Pancreas (tissue), 10 donors: ENCODE measurements around the gene AQP3. TPM values are rescaled to one million over a fixed set of nuclear protein-coding genes. Genes with fewer than 3 reads are reported as not detected.

Experiments
- ATAC-seq, 4 donors: fragments of 200-7000 bp; cut with Tn5 transposase; one replicate each; pipeline versions ENCODE4 v1.8.0 to v1.9.1; 2020; ENCODE audit warnings: mild to moderate bottlenecking in 4 of 4, moderate library complexity in 4 of 4
- DNase-seq, 6 donors: peaks; one replicate each; pipeline ENCODE4 v3.0.0-alpha.2; 2020
- FAIRE-seq: peaks from 2 replicates; lab custom pipeline; 2012; peaks lifted over from hg19 to GRCh38; lab: Jason Lieb, UNC
- H3K27ac ChIP-seq, 4 donors: fragments of 200-600 bp; sonication (generic); 1 replicate in 3 of 4; 2 replicates in 1 of 4; pipeline versions ENCODE4 v1.5.0 to v1.8.0; 2020
- H3K27me3 ChIP-seq, 4 donors: fragments of 200-600 bp; one replicate each; pipeline ENCODE4 v1.8.0; 2021
- H3K36me3 ChIP-seq, 3 donors: fragments of 200-600 bp; sonication (generic) in 1 of 3; one replicate each; pipeline versions ENCODE4 v1.5.0 to v1.8.0; 2020 to 2021
- H3K4me1 ChIP-seq, 3 donors: fragments of 200-600 bp; one replicate each; pipeline ENCODE4 v1.8.0; 2021
- H3K4me3 ChIP-seq, 4 donors: fragments of 200-600 bp; sonication (generic) in 2 of 4; one replicate each; pipeline versions ENCODE4 v1.5.0 to v1.8.0; 2020 to 2021
- H3K9me3 ChIP-seq, 4 donors: fragments of 200-600 bp; one replicate each; pipeline ENCODE4 v1.8.0; 2021
- WGBS, 2 donors: extraction: QIAGEN DNeasy Blood & Tissue Kit; methylation state at CpG; one replicate each; pipeline ENCODE4 v1.1.7; 2013; 5-methylcytosine and 5-hydroxymethylcytosine counted together
- intact Hi-C, 3 donors: fragments of 100-400 bp; cut with DNase I; formaldehyde crosslinking; loops; one replicate each; pipeline versions ENCODE4 v1.11.1 to v1.14.2; 2022
- polyA plus RNA-seq, 2 donors: library from polyadenylated mRNA; stranded (reverse); fragments of 200-250 nt; gene quantifications; one replicate each; pipeline ENCODE4 v1.2.3, GENCODE V29; 2013
- total RNA-seq, 6 donors: library from RNA; stranded (reverse); fragmentation: NEBNext Ultra II Directional in 4 of 6; extraction: Animal tissue kit (Norgen Biotek cat#: 25700) in 4 of 6; gene quantifications; one replicate each; pipeline versions ENCODE4 v1.2.1 to v1.2.4, GENCODE V29; 2021 to 2023
- TF ChIP-seq, protein P1 (sequence below), 4 donors: fragments of 200-600 bp; sonication (generic) in 3 of 4; IDR thresholded peaks; one replicate each; pipeline versions ENCODE4 v1.5.0 to v1.8.0; 2021; ENCODE audit warnings: antibody characterized with exemption in 4 of 4
- donor health status: healthy with polysubstance abuse.
- donor health status: DM: no; HTN: no; CAD: no; lungs with moderate emphysema.
- donor health status: DM: no; HTN: no; CAD: no.
- donor health status: control.
- donor health status: control.
- donor health status: Bipolar disorder and iron deficiency.
- donor health status: DM: yes; HTN: yes; CAD: no.
- donor health status: DM: no; HTN: no; CAD: no.
- donor health status: DM: no; HTN: no; CAD: no.
- donor health status: DM: yes; HTN: yes; CAD: no.

The AQP3 gene
- total and polyA plus RNA-seq, 8 donors = 18.3 to 39.0 (median 21.9) TPM

DNA sequence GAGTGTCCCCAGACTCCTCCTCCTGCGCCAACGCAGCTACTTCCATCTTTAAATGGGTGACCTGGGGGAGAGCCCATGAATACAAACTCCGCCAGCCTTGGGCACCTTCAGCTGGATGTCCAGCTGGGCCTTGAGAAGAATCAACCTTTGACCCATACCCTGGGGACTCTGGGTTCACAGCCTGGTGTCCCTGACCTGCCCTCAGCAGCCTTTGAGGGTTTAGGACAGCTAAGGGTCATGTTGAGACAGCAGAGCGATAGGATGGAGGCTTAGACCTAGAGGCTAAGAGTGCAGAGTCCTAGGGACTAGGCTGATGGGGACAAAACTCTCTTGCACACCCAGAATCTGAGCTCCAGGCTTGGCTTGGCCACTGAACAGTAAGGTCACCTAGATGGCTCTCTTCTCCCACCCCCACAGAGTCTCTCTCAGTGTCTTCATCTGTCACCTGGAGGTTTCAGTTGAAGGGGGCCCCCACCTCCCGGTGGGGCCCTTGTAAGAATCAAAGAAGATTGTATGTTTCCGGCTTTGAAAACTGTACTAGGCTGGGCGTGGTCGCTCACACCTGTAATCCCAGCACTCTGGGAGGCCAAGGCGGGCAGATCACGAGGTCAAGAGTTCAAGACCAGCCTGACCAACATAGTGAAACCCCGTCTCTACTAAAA, 6.7 kb upstream of the AQP3 start:
- Histone ChIP-seq H3K27me3 (no peaks in the 10 kb centered on the region), H3K9me3 (no peaks in the 10 kb centered on the region), H3K36me3 (no peaks in the 10 kb centered on the region), H3K27ac (no peak overlapping the region), H3K4me1 (peaks cover 0 to 14% (median 8%) of the 10 kb centered on the region in 3 donors), H3K4me3 (no peak overlapping the region)
- WGBS, 2 donors = 79 to 86% methylated on average over 10 to 11 of the region's 11 CpGs
- no peak for ATAC-seq
- intact Hi-C loops = loop anchor here in 1 of 3 donors (5.0 kb wide), 1 partner anchor 47 kb away; no protein-coding TSS in a partner anchor
- no peak for FAIRE-seq
- TF ChIP-seq, protein P1, sequence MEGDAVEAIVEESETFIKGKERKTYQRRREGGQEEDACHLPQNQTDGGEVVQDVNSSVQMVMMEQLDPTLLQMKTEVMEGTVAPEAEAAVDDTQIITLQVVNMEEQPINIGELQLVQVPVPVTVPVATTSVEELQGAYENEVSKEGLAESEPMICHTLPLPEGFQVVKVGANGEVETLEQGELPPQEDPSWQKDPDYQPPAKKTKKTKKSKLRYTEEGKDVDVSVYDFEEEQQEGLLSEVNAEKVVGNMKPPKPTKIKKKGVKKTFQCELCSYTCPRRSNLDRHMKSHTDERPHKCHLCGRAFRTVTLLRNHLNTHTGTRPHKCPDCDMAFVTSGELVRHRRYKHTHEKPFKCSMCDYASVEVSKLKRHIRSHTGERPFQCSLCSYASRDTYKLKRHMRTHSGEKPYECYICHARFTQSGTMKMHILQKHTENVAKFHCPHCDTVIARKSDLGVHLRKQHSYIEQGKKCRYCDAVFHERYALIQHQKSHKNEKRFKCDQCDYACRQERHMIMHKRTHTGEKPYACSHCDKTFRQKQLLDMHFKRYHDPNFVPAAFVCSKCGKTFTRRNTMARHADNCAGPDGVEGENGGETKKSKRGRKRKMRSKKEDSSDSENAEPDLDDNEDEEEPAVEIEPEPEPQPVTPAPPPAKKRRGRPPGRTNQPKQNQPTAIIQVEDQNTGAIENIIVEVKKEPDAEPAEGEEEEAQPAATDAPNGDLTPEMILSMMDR (IDR thresholded peaks at IDR 0.05) = no peak
- no peak for DNase-seq

DNA sequence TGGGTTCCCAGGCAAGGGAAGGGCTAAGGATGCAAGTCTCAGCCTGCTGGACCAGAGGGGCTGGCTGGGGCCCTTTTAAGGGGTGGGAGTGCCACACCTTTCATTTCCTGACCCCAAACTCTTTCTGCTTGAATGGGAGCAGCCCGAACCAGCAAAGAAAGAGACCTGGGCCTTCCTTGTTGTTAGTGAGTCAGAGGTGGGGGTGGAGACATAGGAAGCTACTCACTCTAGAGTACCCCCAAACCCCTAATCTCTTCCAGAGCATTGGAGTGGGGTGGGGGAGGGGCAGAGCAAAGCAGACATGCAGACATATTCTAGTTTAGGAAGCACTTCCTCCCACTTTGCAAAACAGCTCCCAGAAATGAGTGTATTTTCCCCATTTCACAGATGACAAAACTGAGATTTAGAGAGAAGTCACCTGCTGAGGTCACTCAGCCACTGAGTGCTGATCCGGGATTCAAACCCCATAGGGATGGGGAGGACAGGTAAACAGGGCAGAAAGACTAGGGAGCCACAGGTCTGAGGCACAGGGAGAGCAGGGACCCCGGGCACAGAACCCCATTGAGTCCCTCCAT, 6.0 kb upstream of the AQP3 start:
- Histone ChIP-seq H3K27me3 (no peaks in the 10 kb centered on the region), H3K4me1 (peaks cover 0 to 6% (median 2%) of the 10 kb centered on the region in 3 donors), H3K27ac (no peak overlapping the region), H3K36me3 (no peaks in the 10 kb centered on the region), H3K9me3 (no peaks in the 10 kb centered on the region), H3K4me3 (no peak overlapping the region)
- ATAC-seq = no peak
- 62 to 67% methylated on average over 3 of the region's 3 CpGs for WGBS, 2 donors
- TF ChIP-seq, protein P1 (IDR thresholded peaks at IDR 0.05) = no peak
- no peak for FAIRE-seq
- intact Hi-C loops = loop anchor here in 1 of 3 donors (5.0 kb wide), 1 partner anchor 46 kb away; no protein-coding TSS in a partner anchor
- DNase-seq = no peak

DNA sequence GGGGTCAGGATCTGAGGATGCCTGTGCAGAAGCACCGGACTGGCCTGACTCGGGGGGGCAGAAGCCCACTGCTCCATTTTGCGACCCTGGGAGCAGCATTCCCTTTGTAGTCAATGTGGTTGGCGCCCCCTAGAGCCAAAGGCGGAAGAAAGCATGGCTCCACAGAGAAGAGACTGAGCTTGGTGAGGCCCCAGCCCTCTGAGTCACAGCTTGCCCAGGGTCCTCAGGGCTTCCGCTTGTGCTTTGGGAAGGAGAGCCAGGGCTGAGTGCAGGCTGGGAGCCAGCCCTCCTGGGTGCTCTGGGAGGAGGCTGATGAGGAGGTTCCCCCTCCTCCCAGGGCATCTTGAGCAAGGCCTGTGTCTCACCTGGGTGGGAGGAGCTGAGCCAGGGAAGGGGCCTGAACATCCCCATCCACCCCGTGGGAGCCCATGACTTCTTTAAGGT, 5.5 kb upstream of the AQP3 start:
- FAIRE-seq (no peak), DNase-seq (peak in 5 of 6 donors; percentile 40 to 75 (median 69)), ATAC-seq (peak; percentile 51 to 89 (median 80))
- Histone ChIP-seq H3K36me3 (no peaks in the 10 kb centered on the region), H3K27ac (no peak overlapping the region), H3K4me1 (peaks cover 0 to under 1% (median 0%) of the 10 kb centered on the region in 3 donors), H3K27me3 (no peaks in the 10 kb centered on the region), H3K4me3 (no peak overlapping the region), H3K9me3 (no peaks in the 10 kb centered on the region)
- intact Hi-C loops = loop anchor here in 1 of 3 donors (5.0 kb wide), 1 partner anchor 46 kb away; no protein-coding TSS in a partner anchor
- TF ChIP-seq, protein P1 (IDR thresholded peaks at IDR 0.05) = peak; percentile 24 to 51 (median 43)
- WGBS, 2 donors = 14 to 15% methylated on average over 7 of the region's 7 CpGs

DNA sequence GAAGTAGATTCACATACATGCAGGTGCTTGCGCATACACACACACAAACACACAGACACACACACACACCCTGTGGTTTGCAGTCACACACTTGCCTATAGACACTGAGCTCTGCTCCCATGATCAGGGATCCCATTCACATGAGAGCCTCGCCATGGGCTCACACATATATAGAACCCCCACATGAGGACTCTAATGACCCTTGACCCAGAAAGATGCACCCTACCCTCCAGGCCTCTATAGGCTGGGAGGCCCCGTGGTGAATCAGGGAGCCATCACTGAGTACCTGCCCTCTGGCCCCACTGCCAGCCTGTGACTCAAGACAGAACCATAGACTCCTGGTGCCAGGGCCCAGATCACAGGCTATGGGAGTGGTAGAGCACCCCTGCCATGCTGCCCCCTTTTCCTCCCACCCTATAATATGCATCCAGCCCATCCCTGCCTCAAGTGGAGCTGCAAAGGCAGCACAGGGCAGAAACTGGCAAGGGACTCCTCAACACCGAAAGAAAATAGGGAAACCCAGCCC, 3.3 kb upstream of the AQP3 start:
- DNase-seq = no peak
- intact Hi-C loops = loop anchor here in 1 of 3 donors (5.0 kb wide), 1 partner anchor 43 kb away; no protein-coding TSS in a partner anchor
- TF ChIP-seq, protein P1 (IDR thresholded peaks at IDR 0.05) = no peak
- no peaks in the 10 kb centered on the region for H3K36me3 ChIP-seq
- no peak for ATAC-seq
- H3K9me3 ChIP-seq = no peaks in the 10 kb centered on the region
- no peak overlapping the region for H3K27ac ChIP-seq
- H3K27me3 ChIP-seq = no peaks in the 10 kb centered on the region
- no peak for FAIRE-seq
- H3K4me3 ChIP-seq = no peak overlapping the region
- H3K4me1 ChIP-seq = peaks cover 0 to 5% (median 0%) of the 10 kb centered on the region in 3 donors
- 85 to 94% methylated on average over 4 of the region's 4 CpGs for WGBS, 2 donors
